Fibroblast of peridontal ligament (primary cell): ENCODE results near the gene ZNF579.

Experiments
- DNase-seq: peaks from one replicate; pipeline ENCODE4 v3.0.0-alpha.2; 2010; ENCODE audit errors: extremely low read depth

The ZNF579 gene

GRCh38 chr19:55611983-55612645 is 31.5 kb upstream of the ZNF579 start:
- no peak for DNase-seq

GRCh38 chr19:55611300-55611982 is 30.8 kb upstream of the ZNF579 start:
- no peak for DNase-seq

- DNase-seq = no peak
Observed at GRCh38 chr19:55609326-55609725, 28.7 kb upstream of the ZNF579 start.

DNA sequence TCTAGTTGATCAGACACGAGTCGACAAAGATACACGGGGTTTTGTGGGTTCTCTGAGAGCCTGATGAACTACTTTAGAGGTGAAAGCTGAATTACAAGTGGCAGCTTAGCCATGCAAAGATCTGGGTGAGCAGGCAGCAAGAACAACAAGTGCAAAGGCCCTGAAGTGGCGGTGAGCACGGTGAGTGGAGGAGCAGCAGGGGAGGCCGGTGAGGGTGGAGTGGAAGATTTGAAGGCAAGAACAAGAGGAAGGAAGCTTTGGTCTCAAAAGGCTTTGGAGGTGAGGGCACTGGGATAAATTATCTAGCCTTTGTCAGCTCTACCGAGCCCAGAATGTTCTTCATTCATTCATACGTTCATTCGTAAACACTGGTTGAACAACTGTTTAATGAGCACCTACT is 26.2 kb upstream of the ZNF579 start:
- DNase-seq = no peak

GRCh38 chr19:55606471-55606787 is 25.8 kb upstream of the ZNF579 start:
- DNase-seq = no peak

DNA sequence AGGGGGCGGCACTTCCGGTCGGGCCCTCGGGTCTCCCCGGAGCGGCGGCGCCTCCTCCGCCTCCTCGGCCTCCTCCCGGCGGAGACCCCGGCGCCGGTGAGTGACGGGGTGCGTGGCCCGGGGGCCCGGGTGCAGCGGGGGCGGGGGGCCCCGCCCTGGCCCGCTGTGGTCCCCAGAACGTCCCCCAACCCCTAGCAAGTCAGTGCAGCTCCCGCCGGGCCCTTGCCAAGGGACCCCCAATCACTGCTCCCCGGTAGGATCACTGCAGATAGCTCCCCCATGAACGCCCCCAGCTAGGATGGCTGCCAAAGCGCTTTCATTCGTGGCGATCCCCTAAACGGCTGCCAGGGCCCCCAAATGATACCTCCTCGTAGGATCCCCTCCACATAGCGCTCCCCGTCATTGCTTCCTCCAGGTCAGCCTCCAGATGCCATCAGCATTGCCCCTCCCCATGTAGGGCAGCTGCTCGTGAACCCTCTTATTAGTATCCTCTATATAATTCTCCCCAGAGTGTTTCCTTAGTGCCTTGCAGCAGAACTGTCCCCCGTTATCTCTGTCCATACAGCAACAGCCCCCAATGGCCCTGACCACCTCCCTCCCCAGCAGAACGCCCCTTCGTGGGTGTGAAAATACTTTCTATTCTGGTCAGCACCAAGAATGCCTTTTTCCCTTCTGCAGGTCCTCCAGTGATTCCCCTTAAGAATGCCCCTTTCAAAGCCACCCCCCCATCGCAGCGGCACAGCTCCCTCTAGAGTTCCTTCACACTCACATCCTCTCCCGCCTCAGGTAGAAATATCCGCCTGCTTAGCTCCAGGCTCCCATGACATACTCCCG is 25.2 kb upstream of the ZNF579 start, which contains the start of gene ZNF865:
Gene ZNF865 (plus strand): TSS at position 11 of the 834 bp plus-strand sequence. CDS start 7,972 bp downstream, outside the sequence.
- DNase-seq = peak; percentile 78

DNA sequence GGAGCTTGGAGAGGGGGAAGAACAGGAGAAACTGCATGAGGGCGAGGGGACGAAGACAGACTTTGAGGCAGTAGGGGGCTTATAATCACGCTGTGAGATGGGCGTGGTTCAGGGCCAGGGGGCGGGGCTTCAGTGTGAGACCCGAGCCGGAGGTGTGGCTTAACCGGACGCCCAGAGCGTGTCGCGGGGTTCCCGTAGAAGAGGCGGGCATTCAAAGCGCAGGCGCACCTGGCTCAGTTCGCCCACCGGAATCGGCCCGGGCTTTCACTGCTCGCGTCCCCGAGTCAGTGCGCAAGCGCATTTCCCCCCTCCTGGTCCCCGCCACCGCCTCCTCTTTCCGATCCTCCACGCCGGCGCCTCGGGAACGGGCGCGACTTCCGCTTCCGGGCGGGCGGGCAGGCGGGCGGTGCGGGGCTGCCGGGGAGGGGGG is 24.6 kb upstream of the ZNF579 start:
- peak; percentile 95 for DNase-seq

DNA sequence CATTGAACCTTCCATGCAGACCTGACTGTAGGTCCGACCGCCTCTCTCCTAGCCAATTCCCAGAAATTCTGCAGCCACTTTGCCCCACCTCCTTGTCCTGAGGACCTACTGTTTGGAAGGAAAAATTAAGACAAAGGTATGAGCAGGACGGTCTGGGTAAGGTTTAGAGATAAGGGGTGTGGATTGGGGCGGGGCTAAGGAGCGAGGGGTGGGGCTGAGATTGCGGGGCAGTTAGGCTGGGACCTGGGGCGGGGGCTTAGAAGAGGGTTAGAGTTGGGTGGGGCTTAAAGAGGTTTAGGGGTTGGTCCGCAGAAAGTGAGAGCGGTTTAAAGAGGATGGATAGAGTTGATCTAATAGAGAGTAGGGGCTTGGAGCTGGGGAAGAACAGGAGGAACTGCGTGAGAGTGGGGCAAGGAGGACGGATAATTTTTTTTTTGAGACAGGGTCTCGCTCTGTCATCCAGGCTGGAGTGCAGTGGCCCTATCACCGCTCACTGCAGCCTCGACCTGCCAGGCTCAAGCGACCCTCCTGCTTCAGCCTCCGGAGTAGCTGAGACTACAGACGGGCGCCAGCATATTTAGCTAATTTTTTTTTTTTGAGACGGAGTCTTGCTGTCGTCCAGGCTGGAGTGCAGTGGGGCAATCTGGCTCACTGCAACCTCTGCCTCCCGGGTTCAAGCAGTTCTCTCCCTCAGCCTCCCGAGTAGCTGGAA is 23.1 kb upstream of the ZNF579 start:
- no peak for DNase-seq

DNA sequence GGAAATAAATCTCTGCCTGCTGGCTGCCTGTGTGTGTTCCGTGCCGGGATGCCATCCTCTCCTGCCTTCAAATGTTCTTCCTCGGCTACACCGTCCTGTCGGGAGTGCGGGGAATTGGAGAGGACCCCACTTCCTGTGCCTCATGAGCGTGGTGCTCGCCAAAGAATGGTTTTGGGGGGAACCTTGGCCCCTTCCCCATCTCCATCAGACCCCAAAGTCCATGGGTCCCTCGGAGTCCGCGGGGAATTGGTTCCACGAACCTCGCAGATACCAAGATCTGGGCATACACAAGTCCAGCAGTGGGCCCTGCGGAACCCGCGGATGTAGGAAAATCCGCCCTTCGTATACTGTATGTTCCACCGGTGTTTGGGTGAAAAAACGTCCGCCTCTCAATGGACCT is 22.5 kb upstream of the ZNF579 start:
- DNase-seq = no peak

- DNase-seq = no peak
Observed at GRCh38 chr19:55602104-55603001, 21.7 kb upstream of the ZNF579 start.

DNA sequence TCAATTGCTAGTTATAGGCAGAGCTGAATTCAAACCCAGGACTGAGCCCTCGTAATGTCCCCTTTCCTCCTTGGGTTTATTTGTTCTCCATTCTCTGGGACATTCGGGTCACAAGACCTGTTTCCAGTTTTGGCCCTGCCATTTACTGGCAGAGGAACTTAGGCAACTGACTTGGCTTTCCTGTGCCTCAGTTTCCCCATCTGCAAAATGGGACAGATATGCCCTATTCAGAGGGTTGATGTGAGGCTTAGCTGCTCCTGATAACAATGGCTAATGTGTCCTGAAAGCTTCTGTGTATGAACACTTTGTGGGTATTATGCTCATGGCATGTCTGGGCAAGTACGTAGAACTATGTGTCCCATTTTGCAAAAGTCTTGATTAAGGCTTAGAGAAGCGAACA is 20.4 kb upstream of the ZNF579 start:
- DNase-seq = no peak

DNA sequence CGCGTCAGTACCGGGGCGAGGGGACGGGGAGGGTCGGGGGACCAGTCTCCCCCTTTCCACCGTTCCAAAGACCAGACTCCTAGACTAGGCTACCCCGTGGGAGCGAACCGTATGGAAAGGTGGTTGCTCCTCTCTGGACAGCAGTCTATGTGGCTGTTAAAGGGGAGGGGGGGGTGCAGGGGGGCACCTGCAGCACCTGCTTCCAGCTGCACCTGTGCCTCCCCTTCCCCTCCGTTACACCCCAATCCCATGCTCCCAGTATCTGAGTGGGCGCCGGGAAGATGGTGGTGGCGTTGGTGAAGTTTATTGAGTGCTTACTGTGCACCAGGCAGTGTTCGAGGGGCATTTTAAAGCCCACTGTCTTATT is 20.0 kb upstream of the ZNF579 start:
- DNase-seq = no peak

DNA sequence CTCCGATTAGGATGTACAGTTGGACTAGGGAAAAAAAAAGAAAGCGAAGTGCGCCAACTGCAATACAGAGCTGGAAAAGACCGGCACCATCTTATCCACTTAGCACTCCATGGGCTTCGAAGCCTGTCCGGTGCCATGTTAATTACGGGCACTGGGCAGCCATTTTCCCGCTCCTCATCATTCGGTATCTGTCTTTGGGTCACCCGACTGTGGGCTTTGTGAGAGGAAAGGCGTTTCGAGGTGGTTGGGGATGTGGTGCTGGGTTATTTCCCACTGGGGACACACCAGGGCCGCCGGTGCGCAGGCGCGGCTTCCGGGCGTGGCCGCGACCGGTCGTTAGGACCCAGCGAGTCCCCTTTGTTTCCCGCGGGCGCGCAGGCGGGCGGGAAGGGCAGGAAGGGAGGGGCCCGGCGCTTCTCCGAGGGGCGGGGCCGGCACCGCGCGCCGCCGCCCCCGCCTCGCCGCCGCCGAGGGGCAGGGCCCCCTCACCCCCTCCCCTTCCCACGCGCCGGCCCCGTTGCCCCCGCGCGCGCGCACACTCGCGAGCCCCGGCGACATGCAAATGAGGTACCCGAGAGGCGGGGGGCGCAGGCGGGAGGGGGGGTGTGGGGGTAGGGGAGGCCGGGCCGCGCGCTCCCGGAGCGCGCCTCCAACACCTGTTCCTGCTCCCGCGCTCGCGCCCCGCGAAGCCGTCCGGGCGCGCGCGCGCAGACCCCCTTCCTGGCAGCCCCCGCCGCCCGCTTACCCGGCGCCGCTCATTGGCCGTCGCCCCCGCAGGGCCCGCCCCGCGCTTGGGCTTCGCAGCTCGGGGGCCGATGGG is 19.4 kb upstream of the ZNF579 start, which contains the start of gene ZNF524:
Gene ZNF524 (plus strand): TSS at position 447 of the 820 bp plus-strand sequence. CDS start 1,825 bp downstream, outside the sequence.
- DNase-seq = peak; percentile 88

- DNase-seq = peak; percentile 99
Observed at GRCh38 chr19:55599468-55599841, 18.8 kb upstream of the ZNF579 start, which contains the start of gene FIZ1. FIZ1 (minus strand) TSS chr19:55599517; CDS start chr19:55597865, 1,652 bp downstream.

DNA sequence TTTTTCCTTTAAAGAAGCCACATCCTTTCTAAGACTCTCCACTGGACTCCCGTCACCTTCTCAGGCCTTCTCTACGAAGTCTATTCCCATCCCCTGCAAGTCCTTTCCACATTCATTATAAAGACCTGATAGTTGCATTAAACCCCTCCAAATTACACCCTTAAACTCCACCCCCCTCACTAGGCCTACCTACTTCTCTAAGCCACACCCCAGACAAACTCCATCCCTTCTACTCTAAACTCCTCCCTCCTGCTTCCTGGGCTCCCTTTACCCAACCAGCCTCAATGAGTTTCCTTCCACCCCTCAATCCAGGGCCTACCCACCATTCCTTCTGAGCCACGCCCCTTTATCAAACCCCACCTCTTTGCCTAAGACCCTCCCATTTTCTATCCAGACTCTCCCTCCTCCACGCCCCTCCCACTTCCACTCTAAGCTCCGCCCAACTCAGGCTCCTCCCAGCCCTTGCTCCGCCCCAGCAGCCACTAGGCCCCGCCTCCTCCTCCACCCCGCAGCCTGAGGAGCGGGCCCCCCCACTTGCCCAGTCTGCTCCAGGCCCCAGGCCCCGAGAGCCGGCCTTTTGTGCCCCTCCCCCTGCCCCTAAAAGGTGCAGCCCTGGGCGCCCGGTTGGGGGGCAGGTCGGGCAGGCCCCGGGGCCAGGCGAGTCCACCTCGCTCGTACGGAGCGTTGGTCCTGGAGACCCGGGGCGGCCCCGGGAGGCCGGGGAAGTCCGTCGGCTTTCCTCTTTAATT is 18.2 kb upstream of the ZNF579 start:
- peak; percentile 96 for DNase-seq

DNA sequence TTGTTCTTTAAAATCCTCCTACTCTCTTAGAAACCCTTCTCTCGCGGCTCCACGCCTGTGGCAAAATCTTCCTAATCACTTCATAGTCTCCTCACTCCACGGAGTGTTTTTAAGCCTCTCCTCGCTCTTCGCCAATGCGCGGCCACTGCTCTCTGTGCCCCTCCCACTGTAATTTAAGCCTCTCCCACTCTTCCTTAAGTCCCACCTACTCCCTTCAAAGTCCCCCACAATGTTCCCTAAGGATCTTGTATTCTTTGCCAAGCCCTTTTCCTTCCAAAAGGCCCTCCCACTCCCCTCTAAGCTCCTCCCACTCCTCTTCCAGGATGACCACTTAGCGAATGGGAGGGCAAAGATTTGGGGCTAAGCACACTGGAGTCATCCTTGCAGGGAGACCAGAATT is 17.4 kb upstream of the ZNF579 start:
- DNase-seq = no peak

GRCh38 chr19:55597501-55597921 is 16.9 kb upstream of the ZNF579 start:
- no peak for DNase-seq

- DNase-seq = no peak
Observed at GRCh38 chr19:55596304-55596703, 15.7 kb upstream of the ZNF579 start.

DNA sequence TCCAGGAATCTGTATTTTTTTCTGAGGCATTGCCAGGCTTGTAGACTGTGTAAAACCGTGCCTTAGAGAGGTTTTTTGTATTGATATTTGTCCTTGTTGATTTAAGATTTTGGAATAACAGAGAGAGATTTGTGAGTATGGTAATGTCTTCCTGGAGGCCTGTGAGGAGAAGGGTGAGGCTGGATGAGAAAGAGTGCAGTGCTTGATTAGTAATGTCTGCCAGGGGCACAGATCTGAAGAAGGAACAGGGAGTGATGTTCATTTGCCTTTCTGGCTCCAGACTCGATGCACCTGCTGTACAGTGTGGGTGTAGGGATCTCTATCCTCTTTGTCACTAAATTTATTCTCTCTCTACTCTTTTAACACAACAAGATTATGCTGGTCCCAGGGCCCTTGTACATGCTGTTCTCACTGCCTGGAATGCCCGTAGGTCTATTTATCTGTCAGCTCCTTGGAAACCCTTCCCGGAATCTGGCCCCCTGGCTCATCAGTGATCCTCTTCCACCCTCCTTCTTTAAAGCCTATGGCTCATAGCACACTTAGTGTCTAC is 14.4 kb upstream of the ZNF579 start:
- no peak for DNase-seq
